ENCODE data around the gene SH3D19.

- TF ChIP-seq CTCF (IDR thresholded peaks at IDR 0.05), result no peak
- TF ChIP-seq POLR2A (IDR thresholded peaks at IDR 0.05), result no peak
Observed at GRCh38 chr4:151176685-151177084, 148.7 kb downstream of the SH3D19 start.

Measured in testis (tissue), 2 donors.